Measurements from ENCODE around the gene SH2D4B.

SH2D4B gene

GRCh38 chr10:80611481-80612185 lies 73.9 kb downstream of the SH2D4B start:
- no peaks in the 10 kb centered on the region for H3K4me1 ChIP-seq (ENCODE audit: control insufficient read depth, low read depth, low read length)
- H3K4me3 ChIP-seq (ENCODE audit: low read length), result no peak overlapping the region
- H3K9me3 ChIP-seq (ENCODE audit: control insufficient read depth, low read depth, low read length), result no peaks in the 10 kb centered on the region
- H3K27me3 ChIP-seq (ENCODE audit: control insufficient read depth, insufficient read depth, low read length), result no peaks in the 10 kb centered on the region
- H3K9ac ChIP-seq (ENCODE audit: low read length), result no peak overlapping the region
- no peak overlapping the region for H3K27ac ChIP-seq (ENCODE audit: low read length)
- H3K36me3 ChIP-seq (ENCODE audit: control insufficient read depth, low read depth, low read length), result no peaks in the 10 kb centered on the region

GRCh38 chr10:80612261-80612660 lies 74.6 kb downstream of the SH2D4B start:
- no peaks in the 10 kb centered on the region for H3K4me1 ChIP-seq (ENCODE audit: control insufficient read depth, low read depth, low read length)
- no peak overlapping the region for H3K9ac ChIP-seq (ENCODE audit: low read length)
- H3K9me3 ChIP-seq (ENCODE audit: control insufficient read depth, low read depth, low read length), result no peaks in the 10 kb centered on the region
- H3K4me3 ChIP-seq (ENCODE audit: low read length), result no peak overlapping the region
- H3K36me3 ChIP-seq (ENCODE audit: control insufficient read depth, low read depth, low read length), result no peaks in the 10 kb centered on the region
- no peaks in the 10 kb centered on the region for H3K27me3 ChIP-seq (ENCODE audit: control insufficient read depth, insufficient read depth, low read length)
- H3K27ac ChIP-seq (ENCODE audit: low read length), result no peak overlapping the region

GRCh38 chr10:80613466-80614170 lies 75.9 kb downstream of the SH2D4B start:
- Histone ChIP-seq H3K4me1 (ENCODE audit: control insufficient read depth, low read depth, low read length) (no peaks in the 10 kb centered on the region), H3K27me3 (ENCODE audit: control insufficient read depth, insufficient read depth, low read length) (no peaks in the 10 kb centered on the region), H3K9me3 (ENCODE audit: control insufficient read depth, low read depth, low read length) (no peaks in the 10 kb centered on the region), H3K27ac (ENCODE audit: low read length) (no peak overlapping the region), H3K4me3 (ENCODE audit: low read length) (no peak overlapping the region), H3K36me3 (ENCODE audit: control insufficient read depth, low read depth, low read length) (no peaks in the 10 kb centered on the region), H3K9ac (ENCODE audit: low read length) (no peak overlapping the region)

GRCh38 chr10:80614576-80615416 lies 77.1 kb downstream of the SH2D4B start:
- Histone ChIP-seq H3K9ac (ENCODE audit: low read length) (no peak overlapping the region), H3K27me3 (ENCODE audit: control insufficient read depth, insufficient read depth, low read length) (no peaks in the 10 kb centered on the region), H3K36me3 (ENCODE audit: control insufficient read depth, low read depth, low read length) (no peaks in the 10 kb centered on the region), H3K9me3 (ENCODE audit: control insufficient read depth, low read depth, low read length) (no peaks in the 10 kb centered on the region), H3K4me3 (ENCODE audit: low read length) (no peak overlapping the region), H3K4me1 (ENCODE audit: control insufficient read depth, low read depth, low read length) (no peaks in the 10 kb centered on the region), H3K27ac (ENCODE audit: low read length) (no peak overlapping the region)

- Histone ChIP-seq H3K27me3 (ENCODE audit: control insufficient read depth, insufficient read depth, low read length) (no peaks in the 10 kb centered on the region), H3K27ac (ENCODE audit: low read length) (no peak overlapping the region), H3K9ac (ENCODE audit: low read length) (no peak overlapping the region), H3K36me3 (ENCODE audit: control insufficient read depth, low read depth, low read length) (no peaks in the 10 kb centered on the region), H3K4me1 (ENCODE audit: control insufficient read depth, low read depth, low read length) (no peaks in the 10 kb centered on the region), H3K4me3 (ENCODE audit: low read length) (no peak overlapping the region), H3K9me3 (ENCODE audit: control insufficient read depth, low read depth, low read length) (no peaks in the 10 kb centered on the region)
Measured at GRCh38 chr10:80617807-80618206, 80.1 kb downstream of the SH2D4B start.

- Histone ChIP-seq H3K36me3 (ENCODE audit: control insufficient read depth, low read depth, low read length) (no peaks in the 10 kb centered on the region), H3K27ac (ENCODE audit: low read length) (no peak overlapping the region), H3K4me1 (ENCODE audit: control insufficient read depth, low read depth, low read length) (no peaks in the 10 kb centered on the region), H3K9ac (ENCODE audit: low read length) (no peak overlapping the region), H3K27me3 (ENCODE audit: control insufficient read depth, insufficient read depth, low read length) (no peaks in the 10 kb centered on the region), H3K9me3 (ENCODE audit: control insufficient read depth, low read depth, low read length) (no peaks in the 10 kb centered on the region), H3K4me3 (ENCODE audit: low read length) (no peak overlapping the region)
Measured at GRCh38 chr10:80619036-80619435, 81.3 kb downstream of the SH2D4B start.

DNA sequence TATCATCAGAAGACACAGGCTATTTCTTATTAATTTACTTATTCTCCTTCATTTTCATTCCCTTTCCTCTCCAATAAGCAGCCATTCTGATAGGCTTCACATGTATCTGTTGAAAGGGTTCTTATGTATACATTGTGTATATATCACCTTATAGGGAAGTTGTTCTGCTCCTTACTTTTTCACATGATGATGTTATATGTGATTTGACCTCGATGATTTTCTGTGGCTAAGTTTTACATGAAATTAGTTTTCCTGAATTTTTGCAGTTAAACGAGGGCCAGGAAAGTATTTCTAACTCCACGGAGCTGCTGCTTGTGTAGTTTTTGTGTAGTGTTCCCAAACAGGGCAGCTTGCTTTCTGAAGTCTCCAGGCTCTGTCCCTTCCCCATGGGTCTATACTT lies 84.5 kb downstream of the SH2D4B start:
- Histone ChIP-seq H3K36me3 (ENCODE audit: control insufficient read depth, low read depth, low read length) (no peaks in the 10 kb centered on the region), H3K4me1 (ENCODE audit: control insufficient read depth, low read depth, low read length) (no peaks in the 10 kb centered on the region), H3K27me3 (ENCODE audit: control insufficient read depth, insufficient read depth, low read length) (no peaks in the 10 kb centered on the region), H3K9ac (ENCODE audit: low read length) (no peak overlapping the region), H3K9me3 (ENCODE audit: control insufficient read depth, low read depth, low read length) (peaks cover 8% of the 10 kb centered on the region), H3K27ac (ENCODE audit: low read length) (no peak overlapping the region), H3K4me3 (ENCODE audit: low read length) (no peak overlapping the region)

GRCh38 chr10:80630324-80630723 lies 92.6 kb downstream of the SH2D4B start:
- H3K9ac ChIP-seq (ENCODE audit: low read length), result no peak overlapping the region
- no peaks in the 10 kb centered on the region for H3K36me3 ChIP-seq (ENCODE audit: control insufficient read depth, low read depth, low read length)
- H3K4me1 ChIP-seq (ENCODE audit: control insufficient read depth, low read depth, low read length), result no peaks in the 10 kb centered on the region
- no peak overlapping the region for H3K27ac ChIP-seq (ENCODE audit: low read length)
- peaks cover 8% of the 10 kb centered on the region for H3K9me3 ChIP-seq (ENCODE audit: control insufficient read depth, low read depth, low read length)
- no peaks in the 10 kb centered on the region for H3K27me3 ChIP-seq (ENCODE audit: control insufficient read depth, insufficient read depth, low read length)
- no peak overlapping the region for H3K4me3 ChIP-seq (ENCODE audit: low read length)

GRCh38 chr10:80632742-80633141 lies 95.0 kb downstream of the SH2D4B start:
- no peak overlapping the region for H3K4me3 ChIP-seq (ENCODE audit: low read length)

DNA sequence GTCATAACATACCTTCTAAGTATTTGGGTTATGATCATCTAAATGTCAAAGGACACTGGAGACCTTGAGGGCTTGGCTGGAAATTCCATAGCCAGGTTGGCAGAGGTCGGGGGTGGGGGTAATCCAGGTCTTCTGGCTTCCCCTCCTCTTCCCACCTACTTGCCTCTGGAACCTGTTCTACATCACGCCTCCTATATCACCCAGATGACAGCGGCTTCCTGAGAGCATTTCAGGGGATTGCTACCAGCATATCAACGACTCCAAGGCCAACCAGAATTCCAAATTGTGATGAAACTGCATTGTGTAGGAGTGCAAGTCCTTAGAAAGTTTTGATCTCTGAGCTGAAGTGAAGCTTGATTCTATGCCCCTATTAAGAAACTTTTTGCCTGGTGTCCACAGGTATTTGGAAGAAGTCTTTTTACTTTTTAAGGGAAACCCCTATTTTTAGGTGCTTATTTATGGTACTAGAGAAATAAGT lies 95.7 kb downstream of the SH2D4B start:
- Histone ChIP-seq H3K4me1 (ENCODE audit: control insufficient read depth, low read depth, low read length) (no peaks in the 10 kb centered on the region), H3K4me3 (ENCODE audit: low read length) (no peak overlapping the region), H3K27me3 (ENCODE audit: control insufficient read depth, insufficient read depth, low read length) (no peaks in the 10 kb centered on the region), H3K9ac (ENCODE audit: low read length) (no peak overlapping the region), H3K36me3 (ENCODE audit: control insufficient read depth, low read depth, low read length) (no peaks in the 10 kb centered on the region), H3K9me3 (ENCODE audit: control insufficient read depth, low read depth, low read length) (no peaks in the 10 kb centered on the region), H3K27ac (ENCODE audit: low read length) (no peak overlapping the region)

More at GRCh38 chr10:80632742-80633141, 95.0 kb downstream of the SH2D4B start:
- Histone ChIP-seq H3K27me3 (ENCODE audit: control insufficient read depth, insufficient read depth, low read length) (no peaks in the 10 kb centered on the region), H3K36me3 (ENCODE audit: control insufficient read depth, low read depth, low read length) (no peaks in the 10 kb centered on the region), H3K4me1 (ENCODE audit: control insufficient read depth, low read depth, low read length) (no peaks in the 10 kb centered on the region), H3K27ac (ENCODE audit: low read length) (no peak overlapping the region), H3K9ac (ENCODE audit: low read length) (no peak overlapping the region), H3K9me3 (ENCODE audit: control insufficient read depth, low read depth, low read length) (no peaks in the 10 kb centered on the region)

- Histone ChIP-seq H3K27me3 (ENCODE audit: control insufficient read depth, insufficient read depth, low read length) (no peaks in the 10 kb centered on the region), H3K4me3 (ENCODE audit: low read length) (no peak overlapping the region), H3K36me3 (ENCODE audit: control insufficient read depth, low read depth, low read length) (no peaks in the 10 kb centered on the region), H3K27ac (ENCODE audit: low read length) (no peak overlapping the region), H3K9me3 (ENCODE audit: control insufficient read depth, low read depth, low read length) (no peaks in the 10 kb centered on the region), H3K4me1 (ENCODE audit: control insufficient read depth, low read depth, low read length) (no peaks in the 10 kb centered on the region), H3K9ac (ENCODE audit: low read length) (no peak overlapping the region)
Measured at GRCh38 chr10:80633910-80634309, 96.2 kb downstream of the SH2D4B start.

Measured in iPS-18a (cell line).